ENCODE data around the gene CLEC16A.

The CLEC16A gene

GRCh38 chr16:11097094-11097786, 152.9 kb downstream of the CLEC16A start:
- Histone ChIP-seq H3K27me3 (ENCODE audit: insufficient read depth, poor library complexity, severe bottlenecking) (no peaks in the 10 kb centered on the region), H3K27ac (replicated peaks) (no peak overlapping the region), H3K4me3 (replicated peaks; ENCODE audit: insufficient read depth, low read length) (no peak overlapping the region)
- no peak for DNase-seq (ENCODE audit: low read depth in 1 of 2, low spot score in 1 of 2)
- TF ChIP-seq GABPA (IDR thresholded peaks at IDR 0.05; ENCODE audit: low read depth) (no peak), SPI1 (IDR thresholded peaks at IDR 0.05; ENCODE audit: borderline replicate concordance, low read depth) (no peak), CTCF (IDR thresholded peaks at IDR 0.05; ENCODE audit: insufficient read depth, low read length) (no peak), POLR2AphosphoS5 (IDR thresholded peaks at IDR 0.05; ENCODE audit: low read depth) (no peak), REST (IDR thresholded peaks at IDR 0.05; ENCODE audit: insufficient replicate concordance, low read depth) (no peak)

- Histone ChIP-seq H3K27ac (replicated peaks) (no peak overlapping the region), H3K4me3 (replicated peaks; ENCODE audit: insufficient read depth, low read length) (no peak overlapping the region), H3K27me3 (ENCODE audit: insufficient read depth, poor library complexity, severe bottlenecking) (no peaks in the 10 kb centered on the region)
- no peak for DNase-seq (ENCODE audit: low read depth in 1 of 2, low spot score in 1 of 2)
- TF ChIP-seq GABPA (IDR thresholded peaks at IDR 0.05; ENCODE audit: low read depth) = no peak
- TF ChIP-seq CTCF (IDR thresholded peaks at IDR 0.05; ENCODE audit: insufficient read depth, low read length) = no peak
- no peak for TF ChIP-seq SPI1 (IDR thresholded peaks at IDR 0.05; ENCODE audit: borderline replicate concordance, low read depth)
- no peak for TF ChIP-seq POLR2AphosphoS5 (IDR thresholded peaks at IDR 0.05; ENCODE audit: low read depth)
- TF ChIP-seq REST (IDR thresholded peaks at IDR 0.05; ENCODE audit: insufficient replicate concordance, low read depth) = no peak
Observed at GRCh38 chr16:11097787-11098167, 153.4 kb downstream of the CLEC16A start.

GRCh38 chr16:11098601-11099390, 154.4 kb downstream of the CLEC16A start:
- H3K4me3 ChIP-seq (replicated peaks; ENCODE audit: insufficient read depth, low read length) = no peak overlapping the region
- no peak for DNase-seq (ENCODE audit: low read depth in 1 of 2, low spot score in 1 of 2)
- H3K27me3 ChIP-seq (ENCODE audit: insufficient read depth, poor library complexity, severe bottlenecking) = no peaks in the 10 kb centered on the region
- H3K27ac ChIP-seq (replicated peaks) = no peak overlapping the region
- TF ChIP-seq SPI1 (IDR thresholded peaks at IDR 0.05; ENCODE audit: borderline replicate concordance, low read depth) (no peak), POLR2AphosphoS5 (IDR thresholded peaks at IDR 0.05; ENCODE audit: low read depth) (no peak), GABPA (IDR thresholded peaks at IDR 0.05; ENCODE audit: low read depth) (no peak), REST (IDR thresholded peaks at IDR 0.05; ENCODE audit: insufficient replicate concordance, low read depth) (no peak), CTCF (IDR thresholded peaks at IDR 0.05; ENCODE audit: insufficient read depth, low read length) (no peak)

Measured in HL-60 (cell line).